HepG2 (cell line): Measurements from ENCODE around the gene NBEAL2. TPM values are rescaled to one million over a fixed set of nuclear protein-coding genes. Genes with fewer than 3 reads are reported as not detected.

ENCODE experiments used
- DNMT1 ChIP-seq: sonication (generic); formaldehyde crosslinking; IDR thresholded peaks from 2 replicates; pipeline ENCODE4 v1.5.1; 2020; ENCODE audit warnings: mild to moderate bottlenecking, missing genetic modification reagents
- IKZF1 ChIP-seq: fragments of 450-650 bp; IDR thresholded peaks from 2 replicates; pipeline ENCODE4 v1.7.1; 2016
- KAT8 ChIP-seq: IDR thresholded peaks from 2 replicates; pipeline ENCODE4 v1.6.1; 2016; ENCODE audit warnings: missing genetic modification reagents, missing compliant biosample characterization
- SAFB2 ChIP-seq: sonication (generic); formaldehyde crosslinking; IDR thresholded peaks from 2 replicates; pipeline ENCODE4 v1.5.1; 2020; ENCODE audit warnings: missing genetic modification reagents, low read depth, mild to moderate bottlenecking, borderline replicate concordance
- ZFYVE20 ChIP-seq: sonication (generic); formaldehyde crosslinking; IDR thresholded peaks from 2 replicates; pipeline ENCODE4 v1.8.0; 2023; ENCODE audit warnings: low read depth, mild to moderate bottlenecking, moderate library complexity, missing genetic modification reagents, borderline replicate concordance
- ZNF251 ChIP-seq: sonication (generic); formaldehyde crosslinking; IDR thresholded peaks from 2 replicates; pipeline ENCODE4 v1.9.0; 2021; ENCODE audit warnings: mild to moderate bottlenecking, missing genetic modification reagents
- ZSCAN25 ChIP-seq: sonication (generic); formaldehyde crosslinking; IDR thresholded peaks from 2 replicates; pipeline ENCODE4 v1.8.0; 2022; ENCODE audit warnings: mild to moderate bottlenecking, missing genetic modification reagents
- polyA plus RNA-seq, 8 experiments: library from polyadenylated mRNA; depleted of rRNA in 3 of 8; stranded (reverse) in 7 of 8; unstranded in 1 of 8; fragments of >200 nt; fragmentation: Illumina TruSeq in 4 of 8; extraction: Trizol in 4 of 8; gene quantifications; 2 replicates each; pipeline versions ENCODE4 v1.2.1 to v1.2.3, GENCODE V29; 2011 to 2016; ENCODE audit warnings: low read depth in 4 of 8, missing spikeins in 1 of 8, mixed read lengths in 1 of 8; ENCODE audit not compliant: insufficient read depth in 1 of 8
- total RNA-seq, 5 experiments: library from RNA; depleted of rRNA; stranded (reverse); fragments of >200 nt; fragmentation: Illumina TruSeq; extraction: Trizol; gene quantifications; 2 replicates each; pipeline ENCODE4 v1.2.3, GENCODE V29; 2016; ENCODE audit warnings: low read depth in 1 of 5
- TF ChIP-seq, protein P1 (sequence below): sonication (generic); formaldehyde crosslinking; IDR thresholded peaks from 2 replicates; pipeline ENCODE4 v1.4.0; 2020; ENCODE audit warnings: missing genetic modification reagents
- TF ChIP-seq, protein P2 (sequence below): sonication (generic); formaldehyde crosslinking; conservative IDR thresholded peaks from 2 replicates; pipeline ENCODE4 v1.8.0; 2022; ENCODE audit warnings: low read depth, missing genetic modification reagents
- TF ChIP-seq, protein P3 (sequence below): sonication (generic); formaldehyde crosslinking; IDR thresholded peaks from 2 replicates; pipeline ENCODE4 v1.9.0; 2022; ENCODE audit warnings: missing genetic modification reagents, mild to moderate bottlenecking, borderline replicate concordance
- TF ChIP-seq, protein P4 (sequence below): sonication (generic); formaldehyde crosslinking; IDR thresholded peaks from 2 replicates; pipeline ENCODE4 v1.8.0; 2022; ENCODE audit warnings: missing genetic modification reagents, mild to moderate bottlenecking, borderline replicate concordance
- TF ChIP-seq, protein P5 (sequence below): sonication (generic); formaldehyde crosslinking; IDR thresholded peaks from one replicate; pipeline ENCODE4 v1.5.1; 2020; ENCODE audit warnings: mild to moderate bottlenecking, missing genetic modification reagents; ENCODE audit errors: not compliant biosample characterization

The NBEAL2 gene
- total and polyA plus RNA-seq, 2 of the 13 experiments (the other 11 are each of a cell fraction or from before 2014, with no cell fraction given), result 9.7 to 12.4 TPM

DNA sequence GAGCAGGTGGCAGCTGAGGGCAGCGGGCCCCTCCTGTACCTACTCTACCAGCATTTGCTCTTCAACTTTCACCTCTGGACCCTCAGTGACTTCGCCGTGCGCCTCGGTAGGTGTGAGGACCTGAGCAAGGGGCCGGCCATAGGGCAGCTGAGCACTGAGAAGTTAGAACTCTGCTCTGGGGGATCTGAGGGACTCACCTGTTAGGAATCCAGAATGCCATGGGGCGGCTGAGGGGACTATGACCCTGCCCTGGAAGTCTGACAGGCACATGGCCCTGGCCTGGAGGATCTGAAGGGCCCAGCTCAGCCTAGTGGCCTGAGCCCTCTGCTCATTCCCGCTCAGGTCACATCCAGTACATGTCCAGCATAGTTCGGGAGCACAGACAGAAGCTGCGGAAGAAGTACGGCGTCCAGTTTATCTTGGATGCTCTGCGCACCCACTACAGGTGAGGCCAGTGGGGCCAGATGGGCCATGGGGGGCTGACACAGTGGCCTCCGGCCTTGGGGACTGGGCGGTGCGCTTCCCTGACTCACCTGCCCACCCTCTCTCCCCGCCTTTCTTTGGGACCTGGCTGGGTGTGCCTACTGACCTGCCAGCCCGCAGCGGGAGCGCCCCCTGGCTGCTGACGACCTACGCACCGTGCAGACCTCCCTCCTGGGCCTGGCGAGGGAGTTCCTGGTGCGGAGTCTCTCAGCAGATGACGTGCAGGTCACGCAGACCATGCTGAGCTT is 18.8 kb downstream of the NBEAL2 start (continued):
- TF ChIP-seq, protein P1, sequence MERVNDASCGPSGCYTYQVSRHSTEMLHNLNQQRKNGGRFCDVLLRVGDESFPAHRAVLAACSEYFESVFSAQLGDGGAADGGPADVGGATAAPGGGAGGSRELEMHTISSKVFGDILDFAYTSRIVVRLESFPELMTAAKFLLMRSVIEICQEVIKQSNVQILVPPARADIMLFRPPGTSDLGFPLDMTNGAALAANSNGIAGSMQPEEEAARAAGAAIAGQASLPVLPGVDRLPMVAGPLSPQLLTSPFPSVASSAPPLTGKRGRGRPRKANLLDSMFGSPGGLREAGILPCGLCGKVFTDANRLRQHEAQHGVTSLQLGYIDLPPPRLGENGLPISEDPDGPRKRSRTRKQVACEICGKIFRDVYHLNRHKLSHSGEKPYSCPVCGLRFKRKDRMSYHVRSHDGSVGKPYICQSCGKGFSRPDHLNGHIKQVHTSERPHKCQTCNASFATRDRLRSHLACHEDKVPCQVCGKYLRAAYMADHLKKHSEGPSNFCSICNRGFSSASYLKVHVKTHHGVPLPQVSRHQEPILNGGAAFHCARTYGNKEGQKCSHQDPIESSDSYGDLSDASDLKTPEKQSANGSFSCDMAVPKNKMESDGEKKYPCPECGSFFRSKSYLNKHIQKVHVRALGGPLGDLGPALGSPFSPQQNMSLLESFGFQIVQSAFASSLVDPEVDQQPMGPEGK (CRISPR knock-in tag), result peak; percentile 47; the same call in 1 of the 2 replicates
- no peak; the same call in 1 of the 2 replicates for TF ChIP-seq KAT8 (CRISPR knock-in tag)
- no peak for TF ChIP-seq ZSCAN25 (CRISPR knock-in tag)
- no peak for TF ChIP-seq ZFYVE20
- TF ChIP-seq IKZF1, result no peak
- TF ChIP-seq, protein P2, sequence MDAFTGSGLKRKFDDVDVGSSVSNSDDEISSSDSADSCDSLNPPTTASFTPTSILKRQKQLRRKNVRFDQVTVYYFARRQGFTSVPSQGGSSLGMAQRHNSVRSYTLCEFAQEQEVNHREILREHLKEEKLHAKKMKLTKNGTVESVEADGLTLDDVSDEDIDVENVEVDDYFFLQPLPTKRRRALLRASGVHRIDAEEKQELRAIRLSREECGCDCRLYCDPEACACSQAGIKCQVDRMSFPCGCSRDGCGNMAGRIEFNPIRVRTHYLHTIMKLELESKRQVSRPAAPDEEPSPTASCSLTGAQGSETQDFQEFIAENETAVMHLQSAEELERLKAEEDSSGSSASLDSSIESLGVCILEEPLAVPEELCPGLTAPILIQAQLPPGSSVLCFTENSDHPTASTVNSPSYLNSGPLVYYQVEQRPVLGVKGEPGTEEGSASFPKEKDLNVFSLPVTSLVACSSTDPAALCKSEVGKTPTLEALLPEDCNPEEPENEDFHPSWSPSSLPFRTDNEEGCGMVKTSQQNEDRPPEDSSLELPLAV (CRISPR knock-in tag), result no peak; the same call in 1 of the 2 replicates
- TF ChIP-seq DNMT1 (CRISPR knock-in tag), result 0 out of 2 replicates have a peak, but pooled peaks have one; percentile 26
- no peak for TF ChIP-seq SAFB2
- TF ChIP-seq, protein P3, sequence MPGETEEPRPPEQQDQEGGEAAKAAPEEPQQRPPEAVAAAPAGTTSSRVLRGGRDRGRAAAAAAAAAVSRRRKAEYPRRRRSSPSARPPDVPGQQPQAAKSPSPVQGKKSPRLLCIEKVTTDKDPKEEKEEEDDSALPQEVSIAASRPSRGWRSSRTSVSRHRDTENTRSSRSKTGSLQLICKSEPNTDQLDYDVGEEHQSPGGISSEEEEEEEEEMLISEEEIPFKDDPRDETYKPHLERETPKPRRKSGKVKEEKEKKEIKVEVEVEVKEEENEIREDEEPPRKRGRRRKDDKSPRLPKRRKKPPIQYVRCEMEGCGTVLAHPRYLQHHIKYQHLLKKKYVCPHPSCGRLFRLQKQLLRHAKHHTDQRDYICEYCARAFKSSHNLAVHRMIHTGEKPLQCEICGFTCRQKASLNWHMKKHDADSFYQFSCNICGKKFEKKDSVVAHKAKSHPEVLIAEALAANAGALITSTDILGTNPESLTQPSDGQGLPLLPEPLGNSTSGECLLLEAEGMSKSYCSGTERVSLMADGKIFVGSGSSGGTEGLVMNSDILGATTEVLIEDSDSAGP (CRISPR knock-in tag), result peak; percentile 85
- no peak for TF ChIP-seq ZNF251 (CRISPR knock-in tag)
- TF ChIP-seq, protein P4, sequence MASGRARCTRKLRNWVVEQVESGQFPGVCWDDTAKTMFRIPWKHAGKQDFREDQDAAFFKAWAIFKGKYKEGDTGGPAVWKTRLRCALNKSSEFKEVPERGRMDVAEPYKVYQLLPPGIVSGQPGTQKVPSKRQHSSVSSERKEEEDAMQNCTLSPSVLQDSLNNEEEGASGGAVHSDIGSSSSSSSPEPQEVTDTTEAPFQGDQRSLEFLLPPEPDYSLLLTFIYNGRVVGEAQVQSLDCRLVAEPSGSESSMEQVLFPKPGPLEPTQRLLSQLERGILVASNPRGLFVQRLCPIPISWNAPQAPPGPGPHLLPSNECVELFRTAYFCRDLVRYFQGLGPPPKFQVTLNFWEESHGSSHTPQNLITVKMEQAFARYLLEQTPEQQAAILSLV (CRISPR knock-in tag), result 0 out of 2 replicates have a peak, but pooled peaks have one; percentile 53
- TF ChIP-seq, protein P5, sequence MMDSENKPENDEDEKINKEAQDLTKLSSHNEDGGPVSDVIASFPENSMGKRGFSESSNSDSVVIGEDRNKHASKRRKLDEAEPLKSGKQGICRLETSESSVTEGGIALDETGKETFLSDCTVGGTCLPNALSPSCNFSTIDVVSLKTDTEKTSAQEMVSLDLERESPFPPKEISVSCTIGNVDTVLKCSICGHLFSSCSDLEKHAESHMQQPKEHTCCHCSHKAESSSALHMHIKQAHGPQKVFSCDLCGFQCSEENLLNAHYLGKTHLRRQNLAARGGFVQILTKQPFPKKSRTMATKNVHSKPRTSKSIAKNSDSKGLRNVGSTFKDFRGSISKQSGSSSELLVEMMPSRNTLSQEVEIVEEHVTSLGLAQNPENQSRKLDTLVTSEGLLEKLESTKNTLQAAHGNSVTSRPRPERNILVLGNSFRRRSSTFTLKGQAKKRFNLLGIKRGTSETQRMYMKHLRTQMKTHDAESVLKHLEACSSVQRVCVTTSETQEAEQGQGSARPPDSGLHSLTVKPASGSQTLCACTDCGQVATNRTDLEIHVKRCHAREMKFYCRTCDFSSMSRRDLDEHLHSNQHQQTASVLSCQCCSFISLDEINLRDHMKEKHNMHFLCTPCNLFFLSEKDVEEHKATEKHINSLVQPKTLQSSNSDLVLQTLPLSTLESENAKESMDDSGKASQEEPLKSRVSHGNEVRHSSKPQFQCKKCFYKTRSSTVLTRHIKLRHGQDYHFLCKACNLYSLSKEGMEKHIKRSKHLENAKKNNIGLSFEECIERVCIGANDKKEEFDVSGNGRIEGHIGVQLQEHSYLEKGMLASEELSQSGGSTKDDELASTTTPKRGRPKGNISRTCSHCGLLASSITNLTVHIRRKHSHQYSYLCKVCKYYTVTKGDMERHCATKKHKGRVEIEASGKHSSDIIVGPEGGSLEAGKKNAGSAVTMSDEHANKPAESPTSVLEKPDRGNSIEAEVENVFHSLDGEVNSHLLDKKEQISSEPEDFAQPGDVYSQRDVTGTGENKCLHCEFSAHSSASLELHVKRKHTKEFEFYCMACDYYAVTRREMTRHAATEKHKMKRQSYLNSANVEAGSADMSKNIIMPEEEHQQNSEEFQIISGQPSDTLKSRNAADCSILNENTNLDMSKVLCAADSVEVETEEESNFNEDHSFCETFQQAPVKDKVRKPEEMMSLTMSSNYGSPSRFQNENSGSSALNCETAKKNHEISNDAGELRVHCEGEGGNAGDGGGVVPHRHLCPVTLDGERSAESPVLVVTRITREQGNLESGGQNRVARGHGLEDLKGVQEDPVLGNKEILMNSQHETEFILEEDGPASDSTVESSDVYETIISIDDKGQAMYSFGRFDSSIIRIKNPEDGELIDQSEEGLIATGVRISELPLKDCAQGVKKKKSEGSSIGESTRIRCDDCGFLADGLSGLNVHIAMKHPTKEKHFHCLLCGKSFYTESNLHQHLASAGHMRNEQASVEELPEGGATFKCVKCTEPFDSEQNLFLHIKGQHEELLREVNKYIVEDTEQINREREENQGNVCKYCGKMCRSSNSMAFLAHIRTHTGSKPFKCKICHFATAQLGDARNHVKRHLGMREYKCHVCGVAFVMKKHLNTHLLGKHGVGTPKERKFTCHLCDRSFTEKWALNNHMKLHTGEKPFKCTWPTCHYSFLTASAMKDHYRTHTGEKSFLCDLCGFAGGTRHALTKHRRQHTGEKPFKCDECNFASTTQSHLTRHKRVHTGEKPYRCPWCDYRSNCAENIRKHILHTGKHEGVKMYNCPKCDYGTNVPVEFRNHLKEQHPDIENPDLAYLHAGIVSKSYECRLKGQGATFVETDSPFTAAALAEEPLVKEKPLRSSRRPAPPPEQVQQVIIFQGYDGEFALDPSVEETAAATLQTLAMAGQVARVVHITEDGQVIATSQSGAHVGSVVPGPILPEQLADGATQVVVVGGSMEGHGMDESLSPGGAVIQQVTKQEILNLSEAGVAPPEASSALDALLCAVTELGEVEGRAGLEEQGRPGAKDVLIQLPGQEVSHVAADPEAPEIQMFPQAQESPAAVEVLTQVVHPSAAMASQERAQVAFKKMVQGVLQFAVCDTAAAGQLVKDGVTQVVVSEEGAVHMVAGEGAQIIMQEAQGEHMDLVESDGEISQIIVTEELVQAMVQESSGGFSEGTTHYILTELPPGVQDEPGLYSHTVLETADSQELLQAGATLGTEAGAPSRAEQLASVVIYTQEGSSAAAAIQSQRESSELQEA, result peak; percentile 49
